Measurements from ENCODE around the gene CD52. TPM values are rescaled to one million over a fixed set of nuclear protein-coding genes. Genes with fewer than 3 reads are reported as not detected.

CD52 gene
- polyA plus RNA-seq, 2 of the 4 experiments (the other 2 are of a cell fraction): not detected

DNA sequence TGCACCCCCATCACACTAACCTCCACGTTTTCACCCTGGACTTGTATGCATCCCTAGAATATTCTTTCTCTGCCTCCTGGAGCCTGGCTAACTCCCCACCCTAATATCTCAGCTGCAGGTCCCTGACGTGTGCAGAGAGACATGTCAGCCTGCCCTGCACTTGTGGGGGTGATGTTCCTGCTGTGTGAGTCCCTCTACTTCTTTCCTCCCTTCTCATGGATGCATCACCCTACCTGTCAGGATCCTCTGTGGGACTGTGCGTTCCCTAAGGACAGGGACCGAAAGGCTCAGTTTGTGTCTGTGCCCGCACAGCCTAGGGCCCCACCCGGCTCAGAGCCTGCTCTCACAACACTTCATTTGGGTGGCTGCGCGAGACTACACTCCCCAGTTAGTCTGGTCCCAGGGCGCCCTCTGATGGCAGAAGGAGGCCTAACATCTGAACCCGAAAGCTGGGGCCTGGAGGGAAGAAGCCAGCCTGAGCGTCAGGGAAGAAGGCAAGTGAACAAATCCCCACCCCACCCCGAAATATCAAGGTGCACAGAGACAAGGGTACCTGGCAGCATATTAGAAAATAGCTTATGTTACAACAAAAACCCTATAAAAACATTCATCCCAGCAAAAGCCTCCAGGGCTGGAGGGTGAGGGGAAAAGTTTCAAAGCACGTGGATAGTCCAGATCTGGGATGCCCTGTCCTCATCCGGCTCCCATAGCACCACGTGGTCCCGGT is 3.7 kb downstream of the CD52 start:
- peak; percentile 88 to 97 for ATAC-seq
- peak overlapping the region in 1 of 2 experiments; percentile 67; a peak in 3 of 6 replicates for H3K27ac ChIP-seq
- CTCF ChIA-PET: interaction anchor here (0.6 to 14.3 kb wide), 53 partner anchors 10 to 695 kb away, joined by 3 to 128 read pairs (median 4); partner anchors contain the start of genes C1orf232, CATSPER4, CEP85 and SH3BGRL3
- H3K4me2 ChIP-seq: peak overlapping the region; percentile 37; the same call in 2 of the 3 replicates
- WGBS (ENCODE audit: missing lambda C conversion rate): 29% methylated on average over 10 of the region's 16 CpGs
- no peak overlapping the region for H3K4me3 ChIP-seq
- peak; percentile 69 to 75 for DNase-seq (ENCODE audit: low read depth in 1 of 2, low spot score in 1 of 2)
- H3K9me3 ChIP-seq: no peaks in the 10 kb centered on the region
- no peak for FAIRE-seq
- POLR2A ChIA-PET: no interaction called here
- 0 out of 3 replicates have a peak, but pooled peaks cover 5% of the 10 kb centered on the region for H3K4me1 ChIP-seq
- TF ChIP-seq RNF2 (IDR thresholded peaks at IDR 0.05; ENCODE audit: borderline replicate concordance, low read depth): no peak
- TF ChIP-seq ESRRA (IDR thresholded peaks at IDR 0.05; ENCODE audit: borderline replicate concordance, low read length): no peak
- TF ChIP-seq, protein P1, sequence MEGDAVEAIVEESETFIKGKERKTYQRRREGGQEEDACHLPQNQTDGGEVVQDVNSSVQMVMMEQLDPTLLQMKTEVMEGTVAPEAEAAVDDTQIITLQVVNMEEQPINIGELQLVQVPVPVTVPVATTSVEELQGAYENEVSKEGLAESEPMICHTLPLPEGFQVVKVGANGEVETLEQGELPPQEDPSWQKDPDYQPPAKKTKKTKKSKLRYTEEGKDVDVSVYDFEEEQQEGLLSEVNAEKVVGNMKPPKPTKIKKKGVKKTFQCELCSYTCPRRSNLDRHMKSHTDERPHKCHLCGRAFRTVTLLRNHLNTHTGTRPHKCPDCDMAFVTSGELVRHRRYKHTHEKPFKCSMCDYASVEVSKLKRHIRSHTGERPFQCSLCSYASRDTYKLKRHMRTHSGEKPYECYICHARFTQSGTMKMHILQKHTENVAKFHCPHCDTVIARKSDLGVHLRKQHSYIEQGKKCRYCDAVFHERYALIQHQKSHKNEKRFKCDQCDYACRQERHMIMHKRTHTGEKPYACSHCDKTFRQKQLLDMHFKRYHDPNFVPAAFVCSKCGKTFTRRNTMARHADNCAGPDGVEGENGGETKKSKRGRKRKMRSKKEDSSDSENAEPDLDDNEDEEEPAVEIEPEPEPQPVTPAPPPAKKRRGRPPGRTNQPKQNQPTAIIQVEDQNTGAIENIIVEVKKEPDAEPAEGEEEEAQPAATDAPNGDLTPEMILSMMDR (IDR thresholded peaks at IDR 0.05): peak; percentile 63
- no peak for TF ChIP-seq EHF (CRISPR knock-in tag; IDR thresholded peaks at IDR 0.05)
- TF ChIP-seq KDM5A (IDR thresholded peaks at IDR 0.05): no peak
- no peak for TF ChIP-seq GATA3 (IDR thresholded peaks at IDR 0.05; ENCODE audit: borderline replicate concordance)
- TF ChIP-seq SMC3 (IDR thresholded peaks at IDR 0.05): peak; percentile 67
- TF ChIP-seq RAD21 (conservative IDR thresholded peaks at IDR 0.05 in 1 of 2, IDR thresholded peaks at IDR 0.05 in 1 of 2): peak; percentile 78 to 88
- no peak for TF ChIP-seq NR3C1 (IDR thresholded peaks at IDR 0.05)
- no peak for TF ChIP-seq CBX8 (IDR thresholded peaks at IDR 0.05)
- TF ChIP-seq HOXA7 (CRISPR knock-in tag; IDR thresholded peaks at IDR 0.05): no peak
- no peak for TF ChIP-seq BHLHE40 (IDR thresholded peaks at IDR 0.05; ENCODE audit: low read depth, low read length)
- no peak for TF ChIP-seq ZFP36 (IDR thresholded peaks at IDR 0.05; ENCODE audit: borderline replicate concordance, partially characterized antibody)
- no peak for TF ChIP-seq TFCP2L1 (CRISPR knock-in tag; IDR thresholded peaks at IDR 0.05)
- no peak for TF ChIP-seq PHF8 (IDR thresholded peaks at IDR 0.05; ENCODE audit: borderline replicate concordance, low read depth)
- no peak for TF ChIP-seq RFX5 (IDR thresholded peaks at IDR 0.05)
- no peak for TF ChIP-seq NFE2L2 (conservative IDR thresholded peaks at IDR 0.05; ENCODE audit: low read length)
- TF ChIP-seq, protein P2, sequence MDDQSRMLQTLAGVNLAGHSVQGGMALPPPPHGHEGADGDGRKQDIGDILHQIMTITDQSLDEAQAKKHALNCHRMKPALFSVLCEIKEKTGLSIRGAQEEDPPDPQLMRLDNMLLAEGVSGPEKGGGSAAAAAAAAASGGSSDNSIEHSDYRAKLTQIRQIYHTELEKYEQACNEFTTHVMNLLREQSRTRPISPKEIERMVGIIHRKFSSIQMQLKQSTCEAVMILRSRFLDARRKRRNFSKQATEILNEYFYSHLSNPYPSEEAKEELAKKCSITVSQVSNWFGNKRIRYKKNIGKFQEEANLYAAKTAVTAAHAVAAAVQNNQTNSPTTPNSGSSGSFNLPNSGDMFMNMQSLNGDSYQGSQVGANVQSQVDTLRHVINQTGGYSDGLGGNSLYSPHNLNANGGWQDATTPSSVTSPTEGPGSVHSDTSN (IDR thresholded peaks at IDR 0.05): no peak
- TF ChIP-seq CHD2 (IDR thresholded peaks at IDR 0.05; ENCODE audit: low read length, partially characterized antibody): peak; percentile 50
- TF ChIP-seq TP53 (CRISPR knock-in tag; IDR thresholded peaks at IDR 0.05): no peak
- 0 out of 2 replicates have a peak, but pooled peaks have one; percentile 42 for TF ChIP-seq MAZ (IDR thresholded peaks at IDR 0.05; ENCODE audit: borderline replicate concordance, low read depth, low read length)
- no peak for TF ChIP-seq CBX2 (IDR thresholded peaks at IDR 0.05; ENCODE audit: borderline replicate concordance, low read depth)
- TF ChIP-seq, protein P3, sequence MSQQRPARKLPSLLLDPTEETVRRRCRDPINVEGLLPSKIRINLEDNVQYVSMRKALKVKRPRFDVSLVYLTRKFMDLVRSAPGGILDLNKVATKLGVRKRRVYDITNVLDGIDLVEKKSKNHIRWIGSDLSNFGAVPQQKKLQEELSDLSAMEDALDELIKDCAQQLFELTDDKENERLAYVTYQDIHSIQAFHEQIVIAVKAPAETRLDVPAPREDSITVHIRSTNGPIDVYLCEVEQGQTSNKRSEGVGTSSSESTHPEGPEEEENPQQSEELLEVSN (IDR thresholded peaks at IDR 0.05; ENCODE audit: borderline replicate concordance, low read depth): no peak
- no peak for TF ChIP-seq HDAC2 (IDR thresholded peaks at IDR 0.05)
- TF ChIP-seq, protein P4, sequence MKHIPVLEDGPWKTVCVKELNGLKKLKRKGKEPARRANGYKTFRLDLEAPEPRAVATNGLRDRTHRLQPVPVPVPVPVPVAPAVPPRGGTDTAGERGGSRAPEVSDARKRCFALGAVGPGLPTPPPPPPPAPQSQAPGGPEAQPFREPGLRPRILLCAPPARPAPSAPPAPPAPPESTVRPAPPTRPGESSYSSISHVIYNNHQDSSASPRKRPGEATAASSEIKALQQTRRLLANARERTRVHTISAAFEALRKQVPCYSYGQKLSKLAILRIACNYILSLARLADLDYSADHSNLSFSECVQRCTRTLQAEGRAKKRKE (CRISPR knock-in tag; IDR thresholded peaks at IDR 0.05; ENCODE audit: low read depth): no peak

Measured in A549 (cell line).